Measurements from ENCODE around the gene PCDHB5. TPM values are rescaled to one million over a fixed set of nuclear protein-coding genes. Genes with fewer than 3 reads are reported as not detected.
"Not testable (repeated sequence)": the region's sequence is repeated elsewhere in the genome, so short reads cannot be mapped to it uniquely, and the experiment has no call there.

The PCDHB5 gene
- polyA plus RNA-seq, 3 donors: 1.3 to 5.8 (median 1.6) TPM

DNA sequence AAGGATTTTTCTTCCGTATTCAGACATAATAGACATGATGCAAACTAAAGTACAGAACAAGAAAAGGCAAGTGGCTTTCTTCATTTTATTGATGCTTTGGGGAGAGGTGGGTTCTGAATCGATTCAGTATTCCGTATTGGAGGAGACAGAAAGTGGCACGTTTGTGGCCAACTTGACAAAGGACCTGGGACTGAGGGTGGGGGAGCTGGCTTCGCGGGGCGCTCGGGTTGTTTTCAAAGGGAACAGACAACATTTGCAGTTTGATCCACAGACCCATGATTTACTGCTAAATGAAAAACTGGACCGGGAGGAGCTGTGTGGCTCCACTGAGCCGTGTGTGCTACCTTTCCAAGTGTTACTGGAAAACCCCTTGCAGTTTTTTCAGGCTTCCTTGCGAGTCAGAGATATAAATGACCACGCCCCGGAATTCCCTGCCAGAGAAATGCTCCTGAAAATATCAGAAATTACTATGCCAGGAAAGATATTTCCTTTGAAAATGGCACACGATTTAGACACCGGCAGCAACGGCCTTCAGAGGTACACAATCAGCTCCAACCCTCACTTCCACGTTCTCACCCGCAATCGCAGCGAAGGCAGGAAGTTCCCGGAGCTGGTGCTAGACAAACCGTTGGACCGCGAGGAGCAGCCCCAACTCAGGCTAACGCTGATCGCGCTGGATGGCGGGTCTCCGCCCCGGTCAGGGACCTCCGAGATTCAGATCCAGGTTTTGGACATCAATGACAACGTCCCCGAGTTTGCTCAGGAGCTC is 15.4 kb downstream of the PCDHB5 start:
- WGBS, 3 donors: 35 to 45% (median 38%) methylated on average over 33 of the region's 33 CpGs
- no peak overlapping the region for H3K27ac ChIP-seq (ENCODE audit: low read depth, low read length)

DNA sequence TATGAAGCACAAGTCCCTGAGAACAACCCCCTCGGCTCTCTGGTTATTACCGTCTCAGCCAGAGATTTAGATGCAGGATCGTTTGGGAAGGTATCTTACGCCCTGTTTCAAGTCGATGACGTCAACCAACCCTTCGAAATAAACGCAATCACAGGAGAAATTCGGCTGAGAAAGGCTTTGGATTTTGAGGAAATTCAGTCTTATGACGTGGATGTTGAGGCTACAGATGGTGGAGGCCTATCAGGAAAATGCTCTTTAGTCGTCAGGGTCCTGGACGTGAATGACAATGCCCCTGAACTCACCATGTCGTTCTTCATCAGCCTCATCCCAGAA is 16.0 kb downstream of the PCDHB5 start:
- WGBS, 3 donors: 30 to 44% (median 30%) methylated on average over 13 of the region's 13 CpGs
- no peak overlapping the region for H3K27ac ChIP-seq (ENCODE audit: low read depth, low read length)

DNA sequence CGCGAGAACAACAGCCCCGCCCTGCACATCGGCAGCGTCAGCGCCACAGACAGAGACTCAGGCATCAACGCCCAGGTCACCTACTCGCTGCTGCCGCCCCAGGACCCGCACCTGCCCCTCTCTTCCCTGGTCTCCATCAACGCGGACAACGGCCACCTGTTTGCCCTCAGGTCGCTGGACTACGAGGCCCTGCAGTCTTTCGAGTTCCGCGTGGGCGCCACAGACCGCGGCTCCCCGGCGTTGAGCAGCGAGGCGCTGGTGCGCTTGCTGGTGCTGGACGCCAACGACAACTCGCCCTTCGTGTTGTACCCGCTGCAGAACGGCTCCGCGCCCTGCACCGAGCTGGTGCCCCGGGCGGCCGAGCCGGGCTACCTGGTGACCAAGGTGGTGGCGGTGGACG is 16.6 kb downstream of the PCDHB5 start:
- not testable (repeated sequence) for H3K27ac ChIP-seq (ENCODE audit: low read depth, low read length)
- WGBS, 3 donors: 28 to 37% (median 32%) methylated on average over 31 to 39 of the region's 41 CpGs

DNA sequence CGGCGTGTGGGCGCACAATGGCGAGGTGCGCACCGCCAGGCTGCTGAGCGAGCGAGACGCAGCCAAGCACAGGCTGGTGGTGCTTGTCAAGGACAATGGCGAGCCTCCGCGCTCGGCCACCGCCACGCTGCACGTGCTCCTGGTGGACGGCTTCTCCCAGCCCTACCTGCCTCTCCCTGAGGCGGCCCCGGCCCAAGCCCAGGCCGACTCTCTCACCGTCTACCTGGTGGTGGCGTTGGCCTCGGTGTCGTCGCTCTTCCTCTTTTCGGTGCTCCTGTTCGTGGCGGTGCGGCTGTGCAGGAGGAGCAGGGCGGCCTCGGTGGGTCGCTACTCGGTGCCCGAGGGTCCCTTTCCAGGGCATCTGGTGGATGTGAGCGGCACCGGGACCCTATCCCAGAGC is 17.1 kb downstream of the PCDHB5 start:
- 24 to 31% (median 27%) methylated on average over 20 to 36 of the region's 36 CpGs for WGBS, 3 donors
- H3K27ac ChIP-seq (ENCODE audit: low read depth, low read length): not testable (repeated sequence)

DNA sequence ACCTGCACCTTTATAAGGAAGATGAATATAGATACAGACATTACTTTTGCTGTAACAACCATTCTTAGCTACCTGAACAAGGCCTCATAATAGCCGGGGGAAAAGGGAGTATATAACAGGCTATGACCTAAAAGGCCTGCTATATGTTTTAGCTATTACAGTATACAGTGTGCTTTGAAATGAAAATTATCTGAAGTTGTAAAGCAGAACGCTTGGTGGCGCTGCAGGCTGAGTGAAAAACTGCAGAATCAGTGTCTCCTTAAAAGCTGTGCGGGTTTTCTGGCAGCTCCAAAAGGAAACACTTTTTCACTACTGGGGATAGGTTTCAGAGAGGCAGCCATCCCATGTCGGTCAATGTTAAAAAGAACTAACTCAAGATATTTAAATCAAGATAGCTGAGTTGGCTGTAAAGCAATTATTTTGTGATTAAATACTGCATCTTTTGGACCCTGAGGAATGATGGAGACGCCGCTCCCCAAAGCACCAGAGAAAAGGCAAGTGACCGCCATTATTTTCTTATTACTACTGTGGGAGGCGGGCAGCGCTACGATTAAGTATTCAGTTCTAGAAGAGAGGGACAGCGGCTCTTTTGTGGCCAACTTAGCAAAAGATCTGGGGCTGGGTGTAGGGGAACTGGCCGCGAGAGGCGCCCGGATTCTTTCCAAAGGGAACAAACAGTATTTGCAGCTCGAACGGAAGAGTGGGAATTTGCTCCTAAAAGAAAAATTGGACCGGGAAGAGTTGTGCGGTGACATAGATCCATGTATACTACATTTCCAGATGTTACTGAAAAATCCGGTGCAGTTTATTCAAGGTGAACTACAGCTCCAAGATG is 20.8 kb downstream of the PCDHB5 start:
- 23 to 30% (median 30%) methylated on average over 21 of the region's 21 CpGs for WGBS, 3 donors
- H3K27ac ChIP-seq (ENCODE audit: low read depth, low read length): no peak overlapping the region

DNA sequence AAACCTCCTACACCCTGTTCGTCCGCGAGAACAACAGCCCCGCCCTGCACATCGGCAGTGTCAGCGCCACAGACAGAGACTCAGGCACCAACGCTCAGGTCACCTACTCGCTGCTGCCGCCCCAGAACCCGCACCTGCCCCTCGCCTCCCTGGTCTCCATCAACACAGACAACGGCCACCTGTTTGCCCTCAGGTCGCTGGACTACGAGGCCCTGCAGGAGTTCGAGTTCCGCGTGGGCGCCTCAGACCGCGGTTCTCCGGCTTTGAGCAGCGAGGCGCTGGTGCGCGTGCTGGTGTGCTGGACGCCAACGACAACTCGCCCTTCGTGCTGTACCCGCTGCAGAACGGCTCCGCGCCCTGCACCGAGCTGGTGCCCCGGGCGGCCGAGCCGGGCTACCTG is 22.4 kb downstream of the PCDHB5 start:
- 29 to 37% (median 36%) methylated on average over 24 to 38 of the region's 38 CpGs for WGBS, 3 donors
- not testable (repeated sequence) for H3K27ac ChIP-seq (ENCODE audit: low read depth, low read length)

DNA sequence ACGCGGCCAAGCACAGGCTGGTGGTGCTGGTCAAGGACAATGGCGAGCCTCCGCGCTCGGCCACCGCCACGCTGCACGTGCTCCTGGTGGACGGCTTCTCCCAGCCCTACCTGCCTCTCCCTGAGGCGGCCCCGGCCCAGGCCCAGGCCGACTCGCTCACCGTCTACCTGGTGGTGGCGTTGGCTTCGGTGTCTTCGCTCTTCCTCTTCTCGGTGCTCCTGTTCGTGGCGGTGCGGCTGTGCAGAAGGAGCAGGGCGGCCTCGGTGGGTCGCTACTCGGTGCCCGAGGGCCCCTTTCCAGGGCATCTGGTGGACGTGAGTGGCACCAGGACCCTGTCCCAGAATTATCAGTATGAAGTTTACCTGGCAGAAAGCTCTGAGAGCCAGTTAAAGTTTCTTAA is 22.9 kb downstream of the PCDHB5 start:
- 36 to 40% (median 38%) methylated on average over 18 to 19 of the region's 28 CpGs for WGBS, 3 donors

DNA sequence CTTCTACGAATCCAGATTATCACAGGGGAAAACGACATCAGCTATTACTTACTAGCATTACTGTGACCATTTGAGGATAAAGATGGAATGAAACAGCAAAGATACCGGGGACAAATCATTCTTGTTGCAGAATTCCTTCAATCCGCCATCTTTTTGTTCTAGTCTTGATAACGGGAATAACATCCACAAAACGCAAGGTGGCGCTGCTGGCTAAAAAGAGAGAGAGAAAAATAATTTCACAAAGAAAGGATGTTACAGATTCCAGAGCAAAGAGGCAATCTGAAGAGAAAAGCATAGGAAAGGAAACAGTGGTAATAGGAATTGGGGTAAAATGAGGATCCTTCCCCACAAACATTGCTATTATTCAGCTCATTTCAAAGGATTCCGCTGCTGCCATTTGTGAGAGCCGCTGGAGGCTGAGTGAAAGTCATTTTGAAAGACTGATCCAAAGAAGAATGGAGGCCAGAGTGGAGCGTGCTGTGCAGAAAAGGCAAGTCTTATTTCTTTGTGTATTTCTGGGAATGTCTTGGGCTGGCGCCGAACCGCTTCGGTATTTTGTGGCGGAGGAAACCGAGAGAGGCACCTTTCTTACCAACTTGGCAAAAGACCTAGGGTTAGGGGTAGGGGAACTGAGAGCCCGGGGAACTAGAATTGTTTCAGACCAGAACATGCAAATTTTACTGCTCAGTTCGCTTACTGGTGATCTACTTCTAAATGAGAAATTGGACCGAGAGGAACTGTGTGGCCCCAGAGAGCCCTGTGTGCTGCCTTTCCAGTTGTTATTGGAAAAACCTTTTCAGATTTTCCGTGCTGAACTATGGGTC is 37.6 kb downstream of the PCDHB5 start, which contains the start of gene PCDHB7:
Gene PCDHB7, plus strand, starts transcription at position 264 of the 824 bp plus-strand sequence. Its CDS starts 192 bp downstream, at position 456.
- no peak within 1 kb of the TSS for H3K27ac ChIP-seq (ENCODE audit: low read depth, low read length)
- 24 to 36% (median 27%) methylated on average over 20 of the region's 20 CpGs for WGBS, 3 donors

More for the DNA sequence above, 22.9 kb downstream of the PCDHB5 start:
- not testable (repeated sequence) for H3K27ac ChIP-seq (ENCODE audit: low read depth, low read length)

DNA sequence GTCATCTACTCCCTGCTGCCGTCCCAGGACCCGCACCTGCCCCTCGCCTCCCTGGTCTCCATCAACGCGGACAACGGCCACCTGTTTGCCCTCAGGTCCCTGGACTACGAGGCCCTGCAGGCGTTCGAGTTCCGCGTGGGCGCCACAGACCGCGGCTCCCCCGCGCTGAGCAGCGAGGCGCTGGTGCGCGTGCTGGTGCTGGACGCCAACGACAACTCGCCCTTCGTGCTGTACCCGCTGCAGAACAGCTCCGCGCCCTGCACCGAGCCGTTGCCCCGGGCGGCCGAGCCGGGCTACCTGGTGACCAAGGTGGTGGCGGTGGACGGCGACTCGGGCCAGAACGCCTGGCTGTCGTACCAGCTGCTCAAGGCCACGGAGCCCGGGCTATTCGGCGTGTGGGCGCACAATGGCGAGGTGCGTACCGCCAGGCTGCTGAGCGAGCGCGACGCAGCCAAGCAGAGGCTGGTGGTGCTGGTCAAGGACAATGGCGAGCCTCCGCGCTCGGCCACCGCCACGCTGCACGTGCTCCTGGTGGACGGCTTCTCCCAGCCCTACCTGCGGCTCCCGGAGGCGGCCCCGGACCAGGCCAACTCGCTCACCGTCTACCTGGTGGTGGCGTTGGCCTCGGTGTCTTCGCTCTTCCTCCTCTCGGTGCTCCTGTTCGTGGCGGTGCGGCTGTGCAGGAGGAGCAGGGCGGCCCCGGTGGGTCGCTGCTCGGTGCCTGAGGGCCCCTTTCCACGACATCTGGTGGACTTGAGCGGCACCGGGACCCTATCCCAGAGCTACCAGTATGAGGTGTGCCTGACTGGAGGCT is 39.5 kb downstream of the PCDHB5 start:
- not testable (repeated sequence) for H3K27ac ChIP-seq (ENCODE audit: low read depth, low read length)
- WGBS, 3 donors: 34 to 45% (median 36%) methylated on average over 53 to 79 of the region's 79 CpGs

DNA sequence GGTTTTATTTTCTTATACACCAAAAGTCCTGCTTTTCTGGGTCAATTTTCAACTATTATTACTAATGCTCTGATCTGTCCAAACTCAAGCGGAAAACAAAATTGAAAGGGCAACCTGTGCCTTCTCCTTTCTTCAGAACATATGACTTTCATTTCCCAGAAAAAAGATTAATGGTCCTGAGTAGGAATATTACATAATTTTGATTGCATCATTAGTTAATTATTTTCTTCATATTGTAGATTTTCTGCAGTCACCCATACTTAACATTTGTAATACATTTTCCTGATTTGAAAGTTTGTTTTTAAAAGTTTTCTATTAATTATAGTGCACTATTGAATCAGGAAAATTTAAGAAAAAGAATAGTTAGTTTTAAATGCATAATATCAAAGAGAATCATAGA is 40.9 kb downstream of the PCDHB5 start:
- no peak overlapping the region for H3K27ac ChIP-seq (ENCODE audit: low read depth, low read length)
- 59 to 72% (median 63%) methylated on average over 1 of the region's 1 CpG for WGBS, 3 donors

DNA sequence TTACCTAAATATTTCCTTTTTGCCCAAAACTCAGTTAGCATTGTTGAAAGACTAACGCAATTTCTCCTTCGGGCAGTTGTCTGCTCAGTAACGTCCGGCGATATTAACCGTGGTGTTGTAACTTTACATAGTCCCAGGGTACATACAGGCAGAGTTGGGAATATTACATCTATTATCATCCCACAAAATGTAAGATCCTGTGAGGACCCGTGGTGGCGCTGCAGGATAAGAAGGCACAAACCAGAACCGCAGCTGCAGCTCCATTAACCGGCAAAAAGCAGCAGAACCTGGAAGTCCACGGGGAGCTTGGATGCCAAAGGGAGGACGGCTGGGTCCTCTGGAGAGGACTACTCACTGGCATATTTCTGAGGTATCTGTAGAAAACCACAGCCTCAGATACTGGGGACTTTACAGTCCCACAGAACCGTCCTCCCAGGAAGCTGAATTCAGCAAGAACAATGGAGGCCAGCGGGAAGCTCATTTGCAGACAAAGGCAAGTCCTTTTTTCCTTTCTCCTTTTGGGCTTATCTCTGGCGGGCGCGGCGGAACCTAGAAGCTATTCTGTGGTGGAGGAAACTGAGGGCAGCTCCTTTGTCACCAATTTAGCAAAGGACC is 42.7 kb downstream of the PCDHB5 start, which contains the start of gene PCDHB8:
Gene PCDHB8, plus strand, starts transcription at position 214 of the 615 bp plus-strand sequence. Its CDS starts 245 bp downstream, at position 459.
- 16 to 29% (median 26%) methylated on average over 12 to 14 of the region's 18 CpGs for WGBS, 3 donors
- not testable (repeated sequence) for H3K27ac ChIP-seq (ENCODE audit: low read depth, low read length)

DNA sequence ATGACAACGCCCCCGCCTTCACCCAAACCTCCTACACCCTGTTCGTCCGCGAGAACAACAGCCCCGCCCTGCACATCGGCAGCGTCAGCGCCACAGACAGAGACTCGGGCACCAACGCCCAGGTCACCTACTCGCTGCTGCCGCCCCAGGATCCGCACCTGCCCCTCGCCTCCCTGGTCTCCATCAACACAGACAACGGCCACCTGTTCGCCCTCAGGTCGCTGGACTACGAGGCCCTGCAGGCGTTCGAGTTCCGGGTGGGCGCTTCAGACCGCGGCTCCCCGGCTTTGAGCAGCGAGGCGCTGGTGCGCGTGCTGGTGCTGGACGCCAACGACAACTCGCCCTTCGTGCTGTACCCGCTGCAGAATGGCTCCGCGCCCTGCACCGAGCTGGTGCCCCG is 44.4 kb downstream of the PCDHB5 start:
- not testable (repeated sequence) for H3K27ac ChIP-seq (ENCODE audit: low read depth, low read length)
- WGBS, 3 donors: 31 to 46% (median 41%) methylated on average over 25 to 34 of the region's 39 CpGs

DNA sequence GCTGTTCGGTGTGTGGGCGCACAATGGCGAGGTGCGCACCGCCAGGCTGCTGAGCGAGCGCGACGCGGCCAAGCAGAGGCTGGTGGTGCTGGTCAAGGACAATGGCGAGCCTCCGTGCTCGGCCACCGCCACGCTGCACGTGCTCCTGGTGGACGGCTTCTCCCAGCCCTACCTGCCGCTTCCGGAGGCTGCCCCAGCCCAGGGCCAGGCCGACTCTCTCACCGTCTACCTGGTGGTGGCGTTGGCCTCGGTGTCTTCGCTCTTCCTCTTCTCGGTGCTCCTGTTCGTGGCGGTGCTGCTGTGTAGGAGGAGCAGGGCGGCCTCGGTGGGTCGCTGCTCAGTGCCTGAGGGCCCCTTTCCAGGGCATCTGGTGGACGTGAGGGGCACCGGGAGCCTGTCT is 44.9 kb downstream of the PCDHB5 start:
- not testable (repeated sequence) for H3K27ac ChIP-seq (ENCODE audit: low read depth, low read length)
- WGBS, 3 donors: 27 to 40% (median 34%) methylated on average over 21 to 32 of the region's 32 CpGs

DNA sequence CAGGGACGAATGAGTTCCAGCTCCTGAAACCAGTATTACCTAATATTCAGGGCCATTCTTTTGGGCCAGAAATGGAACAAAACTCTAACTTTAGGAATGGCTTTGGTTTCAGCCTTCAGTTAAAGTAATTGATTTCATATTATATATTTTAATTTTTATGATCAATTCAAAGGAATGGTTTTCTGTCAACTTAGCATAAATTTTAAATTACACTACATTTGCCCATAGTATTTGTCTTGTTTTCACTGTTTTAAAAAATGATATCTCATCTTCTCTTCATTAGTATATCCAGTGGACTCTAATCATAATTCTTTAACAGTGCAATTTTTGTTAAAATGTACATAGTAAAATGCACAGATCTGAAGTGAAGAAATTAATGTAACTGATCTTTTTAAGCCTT is 45.3 kb downstream of the PCDHB5 start:
- WGBS, 3 donors: 35 to 42% (median 35%) methylated on average over 1 of the region's 1 CpG
- no peak overlapping the region for H3K27ac ChIP-seq (ENCODE audit: low read depth, low read length)

DNA sequence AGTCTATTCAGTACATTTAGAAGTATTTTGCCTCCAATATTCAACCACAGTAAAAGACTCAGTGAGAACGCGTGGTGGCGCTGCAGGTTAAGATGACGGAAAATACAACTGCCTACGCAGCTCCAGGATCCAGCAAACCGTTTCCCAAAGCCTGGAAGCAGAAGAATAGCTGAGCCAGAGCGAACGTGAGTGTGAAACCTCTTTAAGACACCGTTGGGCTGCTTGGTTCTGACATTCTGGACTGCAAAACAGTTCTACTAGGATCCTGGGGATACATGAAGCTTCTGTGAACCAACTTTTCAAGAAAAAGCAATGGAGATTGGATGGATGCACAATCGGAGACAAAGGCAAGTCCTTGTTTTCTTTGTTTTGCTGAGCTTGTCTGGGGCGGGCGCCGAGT is 47.2 kb downstream of the PCDHB5 start, which contains the start of gene PCDHB16:
Gene PCDHB16, plus strand, starts transcription at position 140 of the 400 bp plus-strand sequence. Its CDS starts 173 bp downstream, at position 313.
- H3K27ac ChIP-seq (ENCODE audit: low read depth, low read length): no peak within 1 kb of the TSS
- 10 to 19% (median 18%) methylated on average over 13 of the region's 13 CpGs for WGBS, 3 donors

DNA sequence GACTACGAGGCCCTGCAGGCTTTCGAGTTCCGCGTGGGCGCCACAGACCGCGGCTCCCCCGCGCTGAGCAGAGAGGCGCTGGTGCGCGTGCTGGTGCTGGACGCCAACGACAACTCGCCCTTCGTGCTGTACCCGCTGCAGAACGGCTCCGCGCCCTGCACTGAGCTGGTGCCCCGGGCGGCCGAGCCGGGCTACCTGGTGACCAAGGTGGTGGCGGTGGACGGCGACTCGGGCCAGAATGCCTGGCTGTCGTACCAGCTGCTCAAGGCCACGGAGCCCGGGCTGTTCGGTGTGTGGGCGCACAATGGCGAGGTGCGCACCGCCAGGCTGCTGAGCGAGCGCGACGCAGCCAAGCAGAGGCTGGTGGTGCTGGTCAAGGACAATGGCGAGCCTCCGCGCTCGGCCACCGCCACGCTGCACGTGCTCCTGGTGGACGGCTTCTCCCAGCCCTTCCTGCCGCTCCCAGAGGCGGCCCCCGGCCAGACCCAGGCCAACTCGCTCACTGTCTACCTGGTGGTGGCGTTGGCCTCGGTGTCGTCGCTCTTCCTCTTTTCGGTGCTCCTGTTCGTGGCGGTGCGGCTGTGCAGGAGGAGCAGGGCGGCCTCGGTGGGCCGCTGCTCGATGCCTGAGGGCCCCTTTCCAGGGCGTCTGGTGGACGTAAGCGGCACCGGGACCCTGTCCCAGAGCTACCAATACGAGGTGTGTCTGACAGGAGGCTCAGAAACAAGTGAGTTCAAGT is 49.3 kb downstream of the PCDHB5 start:
- WGBS, 3 donors: 22 to 41% (median 32%) methylated on average over 19 to 49 of the region's 69 CpGs
- H3K27ac ChIP-seq (ENCODE audit: low read depth, low read length): not testable (repeated sequence)
